Right renal pelvis (tissue), 4 donors: ENCODE results near the gene RHCG. TPM values are rescaled to one million over a fixed set of nuclear protein-coding genes. Genes with fewer than 3 reads are reported as not detected.

ENCODE experiments used
- polyA plus RNA-seq, 4 donors: library from polyadenylated mRNA; unstranded; fragments of 120-200 nt; gene quantifications; one replicate each; pipeline ENCODE4 v1.2.1, GENCODE V29; 2013; ENCODE audit not compliant: insufficient read length in 4 of 4

The RHCG gene
- polyA plus RNA-seq, 4 donors: 2.2 to 3.3 (median 3.1) TPM

Other genes with a start within 250 kb of the RHCG start
- gene POLG, start 161.8 kb downstream of the RHCG start, polyA plus RNA-seq: 10 to 100 TPM; 49.9 to 56.6 (median 52.0) TPM
- 1 to 10 TPM; 8.6 to 9.8 (median 9.4) TPM for gene TICRR, start 78.9 kb upstream of the RHCG start, polyA plus RNA-seq
- 10 to 100 TPM in 3 of 4 donors, 1 to 10 TPM in 1; 9.7 to 13.4 (median 10.2) TPM for gene KIF7, start 158.9 kb upstream of the RHCG start, polyA plus RNA-seq
- gene PLIN1, start 182.8 kb upstream of the RHCG start, polyA plus RNA-seq: 1 to 10 TPM in 1 of 4 donors, under 1 TPM in 3; 0.68 to 1.3 (median 0.93) TPM
- 10 to 100 TPM; 16.3 to 22.1 (median 20.0) TPM for gene PEX11A, start 194.2 kb upstream of the RHCG start, polyA plus RNA-seq
- gene WDR93, start 194.2 kb upstream of the RHCG start, polyA plus RNA-seq: 1 to 10 TPM; 2.1 to 3.1 (median 2.3) TPM